LNCAP (cell line): Measurements from ENCODE around the gene CFAP43.

Source experiments
- CTCF ChIP-seq: fragments of 450-650 bp; IDR thresholded peaks from 2 replicates; pipeline ENCODE4 v1.5.1; 2017; ENCODE audit warnings: mild to moderate bottlenecking

CFAP43 gene

DNA sequence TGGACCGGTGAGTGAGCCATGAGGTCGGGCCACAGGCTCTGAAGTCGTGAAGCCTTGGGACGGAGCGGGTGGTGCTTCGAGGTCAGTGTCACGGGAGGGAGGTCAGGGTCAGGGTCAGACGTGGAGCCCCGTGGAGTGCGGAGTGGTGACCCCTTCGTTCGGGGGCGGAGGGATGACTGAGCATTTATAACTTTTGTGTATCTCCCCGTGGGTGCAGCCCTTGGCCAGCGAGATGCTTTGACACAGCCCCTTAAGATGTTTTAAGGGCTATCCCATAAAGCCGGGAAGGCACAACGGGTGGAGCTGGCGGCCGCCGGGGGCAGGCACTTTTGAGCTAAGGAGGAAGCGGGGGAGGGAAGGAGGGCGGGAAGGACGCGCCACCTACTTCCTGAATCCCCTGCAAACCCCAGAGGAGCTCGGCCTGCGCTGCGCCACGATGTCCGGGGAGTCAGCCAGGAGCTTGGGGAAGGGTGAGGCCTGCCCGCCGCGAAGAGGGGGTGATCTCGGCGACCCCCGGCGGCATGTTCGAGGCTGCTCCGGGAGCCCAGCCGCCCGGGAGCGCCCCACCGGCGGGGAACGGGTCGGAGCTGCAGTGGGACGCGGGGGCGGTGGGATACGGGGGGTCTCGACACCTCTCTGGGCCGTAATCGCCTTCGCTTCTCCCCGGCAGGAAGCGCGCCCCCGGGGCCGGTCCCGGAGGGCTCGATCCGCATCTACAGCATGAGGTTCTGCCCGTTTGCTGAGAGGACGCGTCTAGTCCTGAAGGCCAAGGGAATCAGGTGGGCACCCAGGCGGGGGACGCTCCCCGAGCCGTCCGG lies 22.5 kb upstream of the CFAP43 start, which contains the start of gene GSTO1:
Gene GSTO1, plus strand, starts transcription at position 400 of the 818 bp plus-strand sequence. Its CDS starts 37 bp downstream, at position 437.
- TF ChIP-seq CTCF, result no peak

DNA sequence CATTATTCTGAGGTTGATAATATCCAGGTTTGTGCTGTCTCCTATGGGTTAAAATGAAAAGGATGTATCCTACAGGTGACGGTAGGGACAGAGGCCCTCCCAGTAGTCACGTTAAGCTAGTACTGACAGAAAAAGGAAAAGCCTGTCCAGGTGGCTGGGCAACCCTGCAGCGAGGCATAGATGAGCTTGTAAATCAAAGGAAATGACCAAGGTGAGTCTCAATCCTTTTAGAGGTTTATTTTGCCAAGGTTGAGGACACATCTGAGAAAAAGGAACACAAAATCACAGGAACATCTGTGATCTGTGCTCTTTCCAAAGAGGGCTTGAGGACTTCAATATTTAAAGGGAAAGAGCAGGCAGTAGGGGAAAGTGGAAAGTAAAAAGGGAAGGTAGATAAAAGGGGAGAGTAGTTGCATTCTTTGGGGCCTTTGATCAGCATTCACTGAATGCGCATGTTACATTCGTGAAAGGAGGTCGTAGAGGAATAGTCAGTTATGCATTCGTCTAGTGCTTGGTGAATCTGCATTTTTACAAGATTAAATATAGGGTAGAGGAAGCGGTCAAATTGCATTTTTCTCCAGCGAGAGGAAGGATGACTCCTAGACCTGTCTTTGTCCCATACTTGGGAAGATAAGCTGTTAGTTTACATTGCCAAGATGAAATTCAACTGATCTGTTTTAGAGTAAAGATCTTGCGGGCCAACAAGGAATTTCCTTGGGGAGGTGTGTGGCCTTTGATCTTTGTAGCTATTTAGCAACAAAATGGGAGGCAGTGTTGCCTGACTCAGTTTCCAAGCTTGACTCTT lies 21.6 kb upstream of the CFAP43 start:
- TF ChIP-seq CTCF, result no peak

- no peak for TF ChIP-seq CTCF
Observed at GRCh38 chr10:104253106-104253505, 20.9 kb upstream of the CFAP43 start.

DNA sequence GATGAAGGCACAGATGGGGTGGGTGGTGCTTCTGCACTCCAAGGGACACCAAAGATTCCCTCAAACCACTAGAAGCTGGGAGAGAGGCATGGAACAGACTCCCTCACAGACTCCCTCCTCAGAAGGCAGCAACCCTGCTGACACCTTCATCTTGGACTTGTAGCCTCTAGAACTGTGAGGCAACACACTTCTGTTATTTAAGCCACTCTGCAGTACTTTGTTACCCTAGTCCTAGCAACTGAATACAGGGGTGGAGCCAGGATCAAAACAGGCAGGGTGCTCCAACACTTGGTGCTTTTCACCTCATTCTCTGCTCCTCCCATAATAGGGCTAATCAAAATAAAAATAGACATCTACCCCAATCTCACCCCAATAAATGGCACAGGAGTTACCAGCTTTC lies 20.2 kb upstream of the CFAP43 start:
- TF ChIP-seq CTCF, result no peak

- no peak for TF ChIP-seq CTCF
Observed at GRCh38 chr10:104251443-104251842, 19.3 kb upstream of the CFAP43 start.

GRCh38 chr10:104250371-104250770 lies 18.2 kb upstream of the CFAP43 start:
- no peak for TF ChIP-seq CTCF

GRCh38 chr10:104247513-104248146 lies 15.5 kb upstream of the CFAP43 start:
- no peak for TF ChIP-seq CTCF
